ENCODE results near the gene TJP1. TPM values are rescaled to one million over a fixed set of nuclear protein-coding genes. Genes with fewer than 3 reads are reported as not detected.
"Not testable (repeated sequence)": the region's sequence is repeated elsewhere in the genome, so short reads cannot be mapped to it uniquely, and the experiment has no call there.

The TJP1 gene
- total RNA-seq, 2 donors from 2014 or later = 69.9 to 86.4 TPM

DNA sequence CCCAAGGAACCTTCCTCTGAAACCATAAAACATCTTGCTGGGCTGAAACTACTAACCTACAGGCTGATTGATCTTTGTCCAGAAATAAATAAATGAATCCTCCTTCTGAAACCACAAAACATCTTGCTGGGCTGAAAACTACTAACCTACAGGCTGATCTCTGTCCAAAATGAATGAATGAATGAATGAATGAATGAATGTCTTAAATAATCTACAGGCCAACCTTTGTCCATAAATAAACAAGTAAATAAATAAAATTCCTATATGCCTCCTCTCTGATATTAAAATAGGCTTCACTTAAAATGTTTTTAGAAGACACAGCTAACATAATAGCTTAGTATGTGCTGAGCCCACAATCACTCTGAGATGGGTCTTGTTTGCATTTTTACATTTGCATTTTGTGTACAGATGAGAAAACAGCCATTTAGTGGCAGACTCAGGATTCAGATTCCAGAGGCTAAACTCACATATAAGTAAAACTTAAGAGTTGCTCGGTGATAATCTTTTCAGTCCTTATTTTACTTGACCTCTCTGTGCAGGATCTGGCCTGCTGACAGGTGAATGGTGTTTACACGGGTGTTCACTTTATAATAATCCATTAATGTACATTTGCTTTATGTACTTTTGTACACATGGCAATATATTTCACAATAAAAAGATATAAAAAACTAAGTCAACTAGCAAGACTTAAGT lies 10.4 kb downstream of the TJP1 start:
- ATAC-seq (peak; percentile 72), DNase-seq (no peak)
- intact Hi-C loops (cut with DNase I, micrococcal nuclease) = no loop called here

GRCh38 chr15:29805708-29806104 lies 16.6 kb downstream of the TJP1 start:
- DNase-seq (no peak), ATAC-seq (no peak)
- intact Hi-C loops (cut with DNase I, micrococcal nuclease) = no loop called here

DNA sequence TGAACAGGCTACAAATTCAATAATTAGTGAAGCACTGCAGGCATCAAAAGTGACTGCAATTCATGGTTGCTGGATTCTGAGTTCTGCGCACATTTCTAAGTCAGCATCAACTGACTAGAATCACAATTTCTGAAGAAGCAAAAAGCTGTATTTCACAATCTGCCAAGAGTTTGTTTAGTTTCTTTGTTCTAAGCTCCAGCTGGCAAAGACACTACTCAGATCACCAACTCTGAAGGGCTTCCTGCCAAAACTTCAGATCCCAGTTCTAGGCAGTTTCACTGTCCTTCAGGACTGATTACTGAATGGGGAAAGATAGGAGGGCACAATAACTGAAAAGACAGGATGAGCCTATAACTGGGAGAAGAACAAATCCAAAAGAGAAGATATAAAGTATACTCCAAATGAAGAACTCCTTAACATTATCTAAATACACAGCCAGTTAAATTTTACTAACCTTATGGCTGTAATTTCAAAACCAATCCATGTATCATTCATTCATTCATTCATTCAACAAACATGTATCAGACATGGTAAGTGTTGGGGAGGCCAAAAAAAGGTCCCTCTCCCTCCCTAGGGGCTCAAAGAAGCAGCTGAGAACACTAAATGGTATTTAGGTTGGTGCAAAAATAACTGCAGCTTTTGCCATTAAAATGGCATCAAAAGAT lies 17.1 kb downstream of the TJP1 start:
- peak; percentile 44 for ATAC-seq
- intact Hi-C loops (cut with DNase I, micrococcal nuclease) = no loop called here
- no peak for DNase-seq

- ATAC-seq = no peak
- no peak for DNase-seq
- intact Hi-C loops (cut with DNase I, micrococcal nuclease) = no loop called here
Measured at GRCh38 chr15:29802411-29802810, 19.9 kb downstream of the TJP1 start.

- no peak for DNase-seq
- ATAC-seq = no peak
- intact Hi-C loops (cut with DNase I, micrococcal nuclease) = no loop called here
Measured at GRCh38 chr15:29800491-29801366, 21.5 kb downstream of the TJP1 start.

GRCh38 chr15:29799859-29800258 lies 22.4 kb downstream of the TJP1 start:
- ATAC-seq (no peak), DNase-seq (no peak)
- intact Hi-C loops (cut with DNase I, micrococcal nuclease) = no loop called here

GRCh38 chr15:29795610-29796009 lies 26.7 kb downstream of the TJP1 start:
- intact Hi-C loops (cut with DNase I, micrococcal nuclease) = no loop called here
- ATAC-seq (no peak), DNase-seq (no peak)

DNA sequence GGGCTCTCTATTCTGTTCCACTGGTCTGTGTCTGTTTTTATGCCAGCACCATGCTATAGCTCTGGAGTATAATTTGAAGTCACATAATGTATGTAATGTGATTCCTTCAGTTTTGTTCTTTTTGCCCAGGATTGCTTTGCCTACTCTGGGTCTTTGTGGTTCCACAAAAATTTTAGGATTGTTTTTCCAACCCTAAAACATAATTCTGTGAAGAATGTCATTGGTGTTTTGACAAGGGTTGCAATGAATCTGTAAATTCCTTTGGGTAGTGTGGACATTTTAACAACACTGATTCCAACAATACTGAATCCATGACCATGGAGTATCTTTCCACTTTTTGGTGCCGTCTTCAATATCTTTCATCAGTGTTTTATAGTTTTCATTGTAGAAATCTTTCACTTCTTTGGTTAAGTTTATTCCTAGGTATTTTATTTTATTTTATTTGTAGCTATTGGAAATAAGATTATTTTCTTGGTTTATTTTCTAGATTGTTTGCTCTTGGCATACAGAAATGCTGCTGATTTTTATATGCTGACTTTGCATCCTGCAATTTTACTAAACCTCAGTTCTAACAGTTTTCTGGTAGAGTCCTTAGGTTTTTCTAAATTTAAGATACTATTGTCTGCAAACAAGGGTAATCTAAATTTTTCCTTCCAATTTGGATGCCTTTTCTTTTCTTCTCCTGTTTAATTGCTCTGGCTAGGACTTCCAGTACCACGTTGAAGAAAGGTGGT lies 29.7 kb downstream of the TJP1 start:
- intact Hi-C loops (cut with DNase I, micrococcal nuclease) = no loop called here

DNA sequence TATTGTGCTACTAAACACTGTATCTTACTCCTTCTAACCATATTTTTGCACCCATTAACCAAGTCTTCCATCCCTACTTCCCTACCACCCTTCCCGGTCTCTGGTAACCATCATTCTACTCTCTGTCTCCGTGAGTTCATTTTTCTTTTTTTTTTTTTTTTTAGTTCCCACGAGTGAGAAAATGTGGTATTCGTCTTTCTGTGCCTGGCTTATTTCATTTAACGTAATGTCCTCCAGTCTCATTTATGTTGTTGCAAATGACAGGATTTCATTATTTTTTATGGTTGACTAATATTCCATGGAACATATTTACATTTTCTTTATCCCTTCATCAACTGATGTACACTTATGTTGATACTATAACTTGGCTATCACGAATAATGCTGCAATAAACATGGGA lies 31.7 kb downstream of the TJP1 start:
- ATAC-seq (no peak), DNase-seq (no peak)
- intact Hi-C loops (cut with DNase I, micrococcal nuclease) = no loop called here

More for the DNA sequence above, 29.7 kb downstream of the TJP1 start:
- ATAC-seq = no peak
- no peak for DNase-seq

DNA sequence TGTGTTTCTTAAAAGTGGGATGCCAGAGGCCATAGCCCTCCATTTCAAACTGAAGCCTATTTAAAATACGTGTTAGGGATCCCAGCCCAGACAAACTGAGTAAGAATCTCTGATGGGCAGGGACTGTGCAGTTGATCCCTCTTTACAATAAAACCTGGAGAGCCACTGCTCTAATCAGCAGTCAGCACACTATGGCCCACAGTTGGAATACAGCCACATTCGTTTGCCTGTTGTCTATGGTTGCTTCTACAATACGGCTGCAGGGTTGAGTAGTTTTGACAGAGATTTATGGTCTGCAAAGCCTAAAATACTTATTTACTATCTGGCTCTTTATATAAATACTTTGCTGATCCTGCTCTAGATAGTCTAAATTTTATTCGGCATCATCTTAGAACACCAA lies 32.4 kb downstream of the TJP1 start:
- intact Hi-C loops (cut with DNase I, micrococcal nuclease) = no loop called here
- DNase-seq (no peak), ATAC-seq (no peak)

GRCh38 chr15:29788433-29789034 lies 33.7 kb downstream of the TJP1 start:
- DNase-seq (no peak), ATAC-seq (no peak)
- intact Hi-C loops (cut with DNase I, micrococcal nuclease) = no loop called here

DNA sequence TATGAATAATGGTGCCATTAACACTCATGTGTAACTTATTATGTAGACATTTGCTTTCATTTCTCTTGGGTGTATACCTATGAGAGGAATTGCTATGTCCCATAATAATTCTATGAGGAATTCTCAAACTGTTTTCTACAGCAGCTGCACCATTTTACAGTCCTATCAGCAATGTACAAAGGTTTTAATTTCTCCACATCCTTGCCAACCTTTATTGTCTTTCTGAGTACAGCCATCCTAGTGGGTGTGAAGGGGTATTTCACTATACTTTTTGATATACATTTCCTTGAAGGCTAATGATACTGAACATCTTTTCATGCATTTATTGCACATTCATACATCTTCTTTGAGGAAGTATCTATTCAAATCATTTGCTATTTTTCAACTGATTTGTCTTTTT lies 34.5 kb downstream of the TJP1 start:
- intact Hi-C loops (cut with DNase I, micrococcal nuclease) = no loop called here
- ATAC-seq = peak; percentile 89
- DNase-seq = no peak

- ATAC-seq = no peak
- intact Hi-C loops (cut with DNase I, micrococcal nuclease) = no loop called here
- DNase-seq = no peak
Measured at GRCh38 chr15:29785642-29786041, 36.6 kb downstream of the TJP1 start.

DNA sequence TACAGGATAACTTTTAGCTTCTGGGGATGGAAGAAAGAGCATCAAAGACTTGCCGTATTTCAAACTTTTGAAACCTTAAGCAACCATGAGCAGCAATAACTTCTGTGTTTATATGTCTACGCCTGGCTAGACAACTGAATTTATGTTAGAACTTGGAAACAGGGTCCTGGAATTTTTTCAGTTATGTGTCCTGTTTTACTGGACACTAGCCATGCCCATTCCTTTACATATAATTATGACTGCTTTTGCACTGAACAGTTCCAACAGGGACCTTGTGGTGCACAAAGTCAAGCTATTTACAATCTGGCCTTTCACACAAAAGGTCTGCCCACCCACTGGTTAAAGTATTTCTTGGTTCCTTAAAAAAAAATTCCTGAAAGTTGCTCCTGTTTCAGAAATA lies 37.1 kb downstream of the TJP1 start:
- intact Hi-C loops (cut with DNase I, micrococcal nuclease) = no loop called here
- no peak for DNase-seq
- ATAC-seq = no peak

- intact Hi-C loops (cut with DNase I, micrococcal nuclease) = no loop called here
- no peak for ATAC-seq
- DNase-seq = no peak
Measured at GRCh38 chr15:29784413-29784812, 37.9 kb downstream of the TJP1 start.

GRCh38 chr15:29782816-29783215 lies 39.5 kb downstream of the TJP1 start:
- ATAC-seq; intact Hi-C loops (cut with DNase I, micrococcal nuclease); DNase-seq: not testable (repeated sequence)

DNA sequence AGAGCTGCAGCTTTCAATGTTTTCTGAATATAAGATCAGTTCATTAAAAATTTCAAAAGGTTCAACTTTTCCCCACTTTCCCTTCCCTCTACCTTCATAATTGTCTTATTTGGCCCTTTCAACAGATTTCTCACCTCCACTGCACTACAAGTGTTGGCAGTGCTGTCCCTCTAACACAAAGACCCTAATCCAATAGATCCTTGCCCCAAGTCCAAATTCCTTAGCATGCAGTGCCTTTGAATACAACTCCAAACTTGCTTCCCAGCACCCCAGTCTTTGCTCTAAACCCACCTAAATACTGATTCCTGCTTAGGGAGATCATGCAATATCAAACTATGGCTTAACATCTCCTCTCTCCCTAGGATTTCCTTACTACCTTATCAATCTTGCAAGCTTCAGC lies 43.9 kb downstream of the TJP1 start:
- intact Hi-C loops (cut with DNase I, micrococcal nuclease) = no loop called here

GRCh38 chr15:29776859-29777258 lies 45.4 kb downstream of the TJP1 start:
- intact Hi-C loops (cut with DNase I, micrococcal nuclease) = no loop called here
- DNase-seq (no peak), ATAC-seq (no peak)

More for the DNA sequence above, 43.9 kb downstream of the TJP1 start:
- ATAC-seq = no peak
- DNase-seq = no peak

GRCh38 chr15:29774900-29775299 lies 47.4 kb downstream of the TJP1 start:
- ATAC-seq = no peak
- intact Hi-C loops (cut with DNase I, micrococcal nuclease) = no loop called here

More at GRCh38 chr15:29774900-29775299, 47.4 kb downstream of the TJP1 start:
- DNase-seq = no peak

Data from left colon (tissue), 2 donors.